ENCODE data around the gene STK32B.

Gene STK32B

GRCh38 chr4:5030221-5030620, 21.1 kb upstream of the STK32B start:
- Histone ChIP-seq H3K79me2 (ENCODE audit: insufficient read depth, low read length) (no peaks in the 10 kb centered on the region), H3K4me3 (ENCODE audit: low read length, poor library complexity, severe bottlenecking) (no peak overlapping the region), H3K4me1 (ENCODE audit: insufficient read depth, low read length, poor library complexity, severe bottlenecking) (no peaks in the 10 kb centered on the region), H4K20me1 (ENCODE audit: insufficient read depth, low read length, poor library complexity, severe bottlenecking) (no peaks in the 10 kb centered on the region), H3K9ac (ENCODE audit: low read depth, low read length, poor library complexity, severe bottlenecking) (no peak overlapping the region), H3K9me2 (replicated peaks; ENCODE audit: low read depth, low read length) (no peaks in the 10 kb centered on the region), H3K9me3 (ENCODE audit: insufficient read depth, low read depth, low read length) (peaks cover 1% of the 10 kb centered on the region; the same call in 1 of the 2 replicates), H2AFZ (ENCODE audit: low read length) (no peak overlapping the region), H3K4me2 (ENCODE audit: low read depth, low read length, poor library complexity, severe bottlenecking) (no peak overlapping the region), H3K27me3 (ENCODE audit: insufficient read depth, low read length, poor library complexity, severe bottlenecking) (no peaks in the 10 kb centered on the region), H3K36me3 (ENCODE audit: insufficient read depth, low read length) (no peaks in the 10 kb centered on the region), H3F3A (ENCODE audit: low read depth) (no peaks in the 10 kb centered on the region)
- no peak for TF ChIP-seq EZH2phosphoT487 (IDR thresholded peaks at IDR 0.05; ENCODE audit: borderline replicate concordance)
- no peak for TF ChIP-seq CTCF (conservative IDR thresholded peaks at IDR 0.05; ENCODE audit: low read length)

- TF ChIP-seq EZH2phosphoT487 (IDR thresholded peaks at IDR 0.05; ENCODE audit: borderline replicate concordance): no peak
- TF ChIP-seq CTCF (conservative IDR thresholded peaks at IDR 0.05; ENCODE audit: low read length): no peak
- H3K36me3 ChIP-seq (ENCODE audit: insufficient read depth, low read length): no peaks in the 10 kb centered on the region
- H2AFZ ChIP-seq (ENCODE audit: low read length): no peak overlapping the region
- no peak overlapping the region for H3K4me2 ChIP-seq (ENCODE audit: low read depth, low read length, poor library complexity, severe bottlenecking)
- no peaks in the 10 kb centered on the region for H3F3A ChIP-seq (ENCODE audit: low read depth)
- no peak overlapping the region for H3K9ac ChIP-seq (ENCODE audit: low read depth, low read length, poor library complexity, severe bottlenecking)
- no peaks in the 10 kb centered on the region for H3K27me3 ChIP-seq (ENCODE audit: insufficient read depth, low read length, poor library complexity, severe bottlenecking)
- no peaks in the 10 kb centered on the region for H3K9me2 ChIP-seq (replicated peaks; ENCODE audit: low read depth, low read length)
- no peaks in the 10 kb centered on the region for H3K79me2 ChIP-seq (ENCODE audit: insufficient read depth, low read length)
- no peaks in the 10 kb centered on the region for H3K4me1 ChIP-seq (ENCODE audit: insufficient read depth, low read length, poor library complexity, severe bottlenecking)
- H4K20me1 ChIP-seq (ENCODE audit: insufficient read depth, low read length, poor library complexity, severe bottlenecking): no peaks in the 10 kb centered on the region
- no peak overlapping the region for H3K4me3 ChIP-seq (ENCODE audit: low read length, poor library complexity, severe bottlenecking)
- no peaks in the 10 kb centered on the region; the same call in 1 of the 2 replicates for H3K9me3 ChIP-seq (ENCODE audit: insufficient read depth, low read depth, low read length)
Measured at GRCh38 chr4:5030927-5031326, 20.4 kb upstream of the STK32B start.

DNA sequence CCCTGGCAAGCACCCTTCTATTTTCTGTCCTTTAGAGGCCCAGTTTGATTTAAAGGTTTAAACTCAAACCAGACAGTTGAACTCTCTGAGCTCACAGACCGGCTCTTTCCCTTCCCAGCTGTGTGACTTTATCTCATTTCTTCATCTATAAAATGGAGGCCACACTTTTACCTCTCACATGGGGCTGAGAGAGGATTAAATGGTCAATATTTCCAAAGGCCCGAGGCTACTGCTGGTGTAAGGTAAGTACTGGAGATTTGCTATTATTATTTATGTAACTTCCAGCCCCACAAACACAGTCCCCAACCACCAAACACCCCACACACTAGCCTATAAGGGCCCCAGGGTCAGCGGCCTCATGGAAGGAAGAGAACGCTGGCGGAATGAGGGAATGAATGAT, 18.5 kb upstream of the STK32B start:
- Histone ChIP-seq H3K9ac (ENCODE audit: low read depth, low read length, poor library complexity, severe bottlenecking) (no peak overlapping the region), H3K4me3 (ENCODE audit: low read length, poor library complexity, severe bottlenecking) (no peak overlapping the region), H3K9me2 (replicated peaks; ENCODE audit: low read depth, low read length) (no peaks in the 10 kb centered on the region), H3K4me1 (ENCODE audit: insufficient read depth, low read length, poor library complexity, severe bottlenecking) (no peaks in the 10 kb centered on the region), H3K79me2 (ENCODE audit: insufficient read depth, low read length) (no peaks in the 10 kb centered on the region), H4K20me1 (ENCODE audit: insufficient read depth, low read length, poor library complexity, severe bottlenecking) (no peaks in the 10 kb centered on the region), H3K36me3 (ENCODE audit: insufficient read depth, low read length) (no peaks in the 10 kb centered on the region), H3K4me2 (ENCODE audit: low read depth, low read length, poor library complexity, severe bottlenecking) (no peak overlapping the region), H3K27me3 (ENCODE audit: insufficient read depth, low read length, poor library complexity, severe bottlenecking) (no peaks in the 10 kb centered on the region), H3K9me3 (ENCODE audit: insufficient read depth, low read depth, low read length) (no peaks in the 10 kb centered on the region; the same call in 1 of the 2 replicates), H3F3A (ENCODE audit: low read depth) (no peaks in the 10 kb centered on the region), H2AFZ (ENCODE audit: low read length) (no peak overlapping the region)
- TF ChIP-seq EZH2phosphoT487 (IDR thresholded peaks at IDR 0.05; ENCODE audit: borderline replicate concordance): no peak
- no peak for TF ChIP-seq CTCF (conservative IDR thresholded peaks at IDR 0.05; ENCODE audit: low read length)

Data from Loucy (cell line).